AG09309 (cell line): ENCODE measurements around the gene PVRIG.
"Not testable (repeated sequence)": the region's sequence is repeated elsewhere in the genome, so short reads cannot be mapped to it uniquely, and the experiment has no call there.

Experiments used
- DNase-seq: peaks from one replicate; pipeline ENCODE4 v3.0.0-alpha.2; 2010; ENCODE audit warnings: low read depth
- H3K4me3 ChIP-seq: 2 replicates; pipeline ENCODE4 v1.5.1; 2011; ENCODE audit warnings: mild to moderate bottlenecking, low read depth, low read length, moderate library complexity; ENCODE audit not compliant: control insufficient read depth
- TF ChIP-seq, protein P1 (sequence below): IDR thresholded peaks from 2 replicates; pipeline ENCODE4 v1.5.1; 2011; ENCODE audit warnings: mild to moderate bottlenecking, low read depth, low read length, inconsistent platforms; ENCODE audit not compliant: insufficient read depth, control insufficient read depth; ENCODE audit errors: missing control alignments

The PVRIG gene

DNA sequence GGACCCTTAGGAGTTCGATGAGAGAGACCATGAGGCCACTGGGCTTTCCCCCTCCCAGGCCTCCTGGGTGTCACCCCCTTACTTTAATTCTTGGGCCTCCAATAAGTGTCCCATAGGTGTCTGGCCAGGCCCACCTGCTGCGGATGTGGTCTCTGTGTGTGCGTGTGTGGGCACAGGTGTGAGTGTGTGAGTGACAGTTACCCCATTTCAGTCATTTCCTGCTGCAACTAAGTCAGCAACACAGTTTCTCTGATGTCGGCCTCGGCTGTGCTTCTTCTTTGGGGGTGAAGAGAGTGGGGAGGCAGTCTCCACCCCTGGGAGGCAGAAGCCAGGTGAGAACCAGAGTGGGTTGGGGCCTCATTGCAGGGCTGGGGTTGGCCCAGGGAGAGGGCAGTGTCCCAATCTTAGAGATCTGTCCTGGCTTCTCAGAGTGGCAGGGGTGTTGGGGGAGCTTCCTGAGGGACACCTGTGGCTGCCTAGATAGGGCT lies 1.5 kb downstream of the PVRIG start:
- no peak overlapping the region for H3K4me3 ChIP-seq
- no peak for DNase-seq
- TF ChIP-seq, protein P1, sequence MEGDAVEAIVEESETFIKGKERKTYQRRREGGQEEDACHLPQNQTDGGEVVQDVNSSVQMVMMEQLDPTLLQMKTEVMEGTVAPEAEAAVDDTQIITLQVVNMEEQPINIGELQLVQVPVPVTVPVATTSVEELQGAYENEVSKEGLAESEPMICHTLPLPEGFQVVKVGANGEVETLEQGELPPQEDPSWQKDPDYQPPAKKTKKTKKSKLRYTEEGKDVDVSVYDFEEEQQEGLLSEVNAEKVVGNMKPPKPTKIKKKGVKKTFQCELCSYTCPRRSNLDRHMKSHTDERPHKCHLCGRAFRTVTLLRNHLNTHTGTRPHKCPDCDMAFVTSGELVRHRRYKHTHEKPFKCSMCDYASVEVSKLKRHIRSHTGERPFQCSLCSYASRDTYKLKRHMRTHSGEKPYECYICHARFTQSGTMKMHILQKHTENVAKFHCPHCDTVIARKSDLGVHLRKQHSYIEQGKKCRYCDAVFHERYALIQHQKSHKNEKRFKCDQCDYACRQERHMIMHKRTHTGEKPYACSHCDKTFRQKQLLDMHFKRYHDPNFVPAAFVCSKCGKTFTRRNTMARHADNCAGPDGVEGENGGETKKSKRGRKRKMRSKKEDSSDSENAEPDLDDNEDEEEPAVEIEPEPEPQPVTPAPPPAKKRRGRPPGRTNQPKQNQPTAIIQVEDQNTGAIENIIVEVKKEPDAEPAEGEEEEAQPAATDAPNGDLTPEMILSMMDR, result no peak

DNA sequence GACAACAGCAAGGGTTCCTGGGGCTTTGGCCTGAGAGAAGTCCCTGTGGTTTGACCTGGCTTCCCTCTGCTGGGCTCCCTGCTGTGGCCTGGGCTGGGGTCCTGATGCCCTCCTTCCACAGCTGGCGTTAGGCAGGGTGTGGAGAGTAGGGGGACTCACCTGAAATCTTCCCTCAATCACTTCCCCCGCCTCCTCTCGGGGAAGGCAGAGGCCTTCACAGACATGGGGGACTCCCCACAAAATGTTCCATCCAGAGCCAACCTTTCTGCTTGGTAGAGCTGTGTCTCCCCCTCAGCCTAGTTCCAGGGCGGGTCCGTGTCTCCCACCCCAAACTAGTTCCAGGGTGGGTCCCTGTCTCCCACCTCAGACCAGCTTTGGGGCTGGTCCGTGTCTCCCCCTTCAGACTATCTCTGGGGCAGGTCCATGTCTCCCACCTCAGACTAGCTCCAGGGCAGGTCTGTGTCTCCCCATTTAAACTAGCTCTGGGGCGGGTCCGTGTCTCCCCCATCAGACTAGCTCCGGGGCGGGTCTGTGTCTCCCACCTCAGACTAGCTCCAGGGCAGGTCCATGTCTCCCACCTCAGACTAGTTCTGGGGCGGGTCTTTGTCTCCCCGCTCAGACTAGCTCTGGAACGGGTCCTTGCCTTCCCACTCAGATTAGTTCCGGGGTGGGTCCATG lies 2.2 kb downstream of the PVRIG start:
- TF ChIP-seq, protein P1, result no peak
- no peak for DNase-seq
- H3K4me3 ChIP-seq, result no peak overlapping the region

DNA sequence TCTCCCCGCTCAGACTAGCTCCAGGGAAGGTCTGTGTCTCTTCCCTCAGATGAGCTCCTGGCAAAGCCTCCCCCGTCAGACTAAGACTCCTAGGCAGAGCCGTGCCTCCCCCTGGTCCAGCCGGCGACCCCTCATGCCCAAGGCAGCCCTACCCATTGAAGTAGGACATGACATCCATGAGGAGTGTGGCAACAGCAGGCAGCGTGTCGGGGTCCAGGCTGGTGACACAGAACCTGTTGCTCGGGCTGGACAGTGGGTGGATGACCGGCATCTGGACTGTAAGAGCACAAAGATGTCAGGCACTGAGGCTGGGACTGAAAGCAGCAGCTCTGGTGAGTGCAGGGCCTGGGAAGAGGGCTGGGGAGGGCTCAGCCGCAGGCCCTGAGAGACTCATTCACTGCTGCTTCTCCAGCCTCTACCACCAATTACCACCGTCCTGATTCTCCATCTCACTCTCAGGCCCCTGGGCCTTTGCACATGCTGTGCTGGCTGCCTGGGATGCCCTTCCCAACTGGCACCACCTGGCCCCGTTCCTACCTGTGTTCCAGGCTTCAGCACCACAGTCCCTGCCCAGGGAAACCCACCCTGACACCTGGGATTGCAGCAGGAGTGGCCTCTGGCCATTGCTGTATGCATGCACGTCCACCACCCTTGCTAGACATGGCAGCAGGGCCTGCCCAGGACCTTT lies 2.8 kb downstream of the PVRIG start:
- no peak for DNase-seq
- H3K4me3 ChIP-seq, result no peak overlapping the region
- TF ChIP-seq, protein P1, result no peak

DNA sequence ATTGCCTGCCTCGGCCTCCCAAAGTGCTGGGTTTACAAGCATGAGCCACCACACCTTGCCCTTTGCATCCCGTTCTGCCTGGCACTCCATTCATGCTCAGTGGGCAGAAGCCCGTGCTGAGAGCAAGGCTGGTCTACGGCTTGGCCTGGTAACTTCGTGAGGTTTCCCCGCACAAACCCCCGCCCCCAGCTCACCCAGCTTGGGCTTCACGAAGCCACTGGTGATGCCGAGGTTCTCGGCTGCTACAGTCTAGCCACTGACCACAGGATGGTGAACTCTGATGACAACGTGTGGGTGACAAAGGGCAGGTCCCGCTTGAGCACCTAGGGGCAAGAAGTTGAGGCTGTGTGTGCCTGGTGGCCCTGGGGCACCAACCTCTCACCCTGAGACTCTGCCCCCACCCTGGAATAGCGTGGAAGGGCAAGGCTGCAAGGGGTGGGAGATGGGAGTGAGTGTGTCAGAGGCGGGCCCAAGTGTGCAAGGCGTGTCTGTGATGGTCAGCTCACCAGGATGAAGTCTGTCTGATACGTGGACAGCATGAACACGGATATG lies 3.7 kb downstream of the PVRIG start:
- DNase-seq, H3K4me3 ChIP-seq: not testable (repeated sequence)

DNA sequence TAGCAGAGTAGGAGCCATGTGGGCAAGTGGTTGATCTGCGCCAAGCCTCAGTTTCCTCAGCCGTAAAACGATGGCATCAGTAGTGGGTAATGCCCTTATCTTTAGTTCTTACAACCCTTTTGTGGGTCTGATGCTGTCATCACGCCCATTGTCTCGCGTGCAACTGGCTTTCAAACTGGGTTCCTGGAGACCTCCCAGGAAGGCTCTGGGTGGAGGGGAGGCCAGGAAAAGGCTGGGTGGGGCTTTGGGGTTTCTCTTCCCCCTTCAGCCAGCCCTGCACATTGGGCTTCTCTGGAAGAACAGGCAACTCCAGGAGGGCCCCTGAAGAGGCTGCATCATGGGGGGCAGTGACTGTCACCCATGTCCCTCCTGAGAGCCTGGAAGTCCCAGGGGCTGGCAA lies 5.1 kb downstream of the PVRIG start:
- not testable (repeated sequence) for H3K4me3 ChIP-seq, DNase-seq

DNA sequence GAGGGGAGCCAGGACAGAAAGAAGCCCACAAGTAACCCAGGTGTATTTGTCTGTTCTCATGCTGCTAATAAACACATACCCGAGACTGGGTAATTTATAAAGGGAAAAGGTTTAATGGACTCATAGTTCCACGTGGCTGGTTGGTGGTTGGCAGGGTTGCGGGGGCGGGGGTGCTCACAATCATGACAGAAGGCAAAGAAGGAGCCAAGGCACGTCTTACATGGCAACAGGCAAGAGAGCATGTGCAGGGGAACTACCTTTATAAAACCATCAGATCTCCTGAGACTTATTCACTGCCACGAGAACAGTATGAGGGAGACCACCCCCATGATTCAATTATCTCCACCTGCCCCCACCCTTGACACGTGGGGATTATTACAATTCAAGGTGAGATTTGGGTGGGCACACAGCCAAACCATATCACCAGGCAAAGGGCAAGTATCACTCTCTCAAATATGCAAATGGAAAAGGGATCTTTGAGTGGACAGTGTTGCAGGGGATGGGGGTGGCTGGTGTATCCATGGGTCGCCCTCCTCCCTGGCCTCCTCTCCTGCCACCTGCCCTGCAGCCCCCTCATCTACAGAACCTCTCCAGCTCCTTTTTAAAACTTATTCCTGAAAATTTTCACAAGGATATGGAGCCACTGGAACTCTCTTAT lies 15.0 kb downstream of the PVRIG start:
- H3K4me3 ChIP-seq, DNase-seq: not testable (repeated sequence)

DNA sequence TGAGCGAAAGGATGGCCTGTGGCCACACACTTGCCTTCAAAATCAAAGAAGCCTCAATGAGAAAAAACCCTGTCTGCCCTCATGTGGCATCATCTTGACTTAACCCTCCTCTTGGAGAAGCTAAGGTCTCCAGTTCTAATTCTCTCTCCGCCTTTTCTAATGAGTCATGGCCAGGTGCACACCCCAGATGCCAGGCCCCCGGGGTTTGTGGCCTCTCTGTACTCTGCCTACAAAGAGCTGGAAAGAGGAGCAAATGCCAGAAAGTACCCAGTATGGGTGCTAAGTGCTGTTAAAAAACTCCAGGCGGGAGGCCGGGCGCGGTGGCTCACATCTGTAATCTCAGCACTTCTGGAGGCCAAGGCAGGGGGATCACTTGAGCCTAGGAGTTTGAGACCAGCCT lies 20.2 kb downstream of the PVRIG start:
- DNase-seq, H3K4me3 ChIP-seq: not testable (repeated sequence)

DNA sequence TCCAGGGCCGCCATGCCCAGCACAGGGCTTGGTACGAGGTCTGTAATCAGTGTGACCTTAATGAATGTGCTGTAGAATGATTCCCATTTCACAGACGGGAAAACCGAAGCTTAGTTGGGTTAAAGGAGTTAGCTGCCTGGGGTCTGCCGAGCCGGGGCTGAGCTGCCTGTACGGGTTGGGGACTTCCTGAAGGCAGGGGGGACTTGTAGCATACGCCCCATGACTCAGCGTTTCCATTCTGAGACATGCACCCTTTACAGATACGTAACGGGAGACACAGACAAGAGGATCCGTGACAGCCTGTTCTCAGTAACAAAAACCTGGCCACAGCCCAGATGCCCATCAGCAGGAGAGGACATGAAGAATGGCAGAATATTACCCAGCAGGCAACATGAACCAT lies 23.6 kb downstream of the PVRIG start:
- not testable (repeated sequence) for DNase-seq, H3K4me3 ChIP-seq

DNA sequence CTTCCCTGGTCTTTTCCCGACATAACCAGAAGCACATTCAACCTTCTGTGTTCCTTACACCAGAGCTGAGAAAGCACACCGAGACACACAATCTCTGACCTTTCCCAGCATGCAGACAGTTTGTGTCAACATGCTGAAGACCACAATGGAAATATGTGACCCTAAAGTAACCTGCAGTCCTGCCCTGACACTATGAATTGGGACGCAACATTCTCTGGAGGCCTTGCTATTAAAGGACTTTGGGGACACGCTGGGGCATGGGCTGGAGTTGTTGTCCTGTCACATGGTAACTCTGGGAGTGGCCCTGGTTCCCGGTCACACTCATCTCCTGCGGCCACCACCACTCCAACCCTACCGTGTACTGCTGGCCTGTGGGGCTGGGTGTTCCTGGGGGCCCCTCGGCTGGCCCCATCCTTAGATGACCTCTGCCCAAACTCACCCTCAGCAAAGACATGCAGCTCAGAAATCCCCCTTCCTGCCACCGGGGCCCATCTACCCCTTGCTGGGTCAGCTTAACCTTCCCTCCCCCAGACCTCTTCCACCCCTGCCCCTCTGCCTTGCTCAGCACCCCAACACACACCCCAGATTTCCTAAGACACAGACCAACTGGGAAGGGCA lies 25.3 kb downstream of the PVRIG start:
- not testable (repeated sequence) for DNase-seq, H3K4me3 ChIP-seq

DNA sequence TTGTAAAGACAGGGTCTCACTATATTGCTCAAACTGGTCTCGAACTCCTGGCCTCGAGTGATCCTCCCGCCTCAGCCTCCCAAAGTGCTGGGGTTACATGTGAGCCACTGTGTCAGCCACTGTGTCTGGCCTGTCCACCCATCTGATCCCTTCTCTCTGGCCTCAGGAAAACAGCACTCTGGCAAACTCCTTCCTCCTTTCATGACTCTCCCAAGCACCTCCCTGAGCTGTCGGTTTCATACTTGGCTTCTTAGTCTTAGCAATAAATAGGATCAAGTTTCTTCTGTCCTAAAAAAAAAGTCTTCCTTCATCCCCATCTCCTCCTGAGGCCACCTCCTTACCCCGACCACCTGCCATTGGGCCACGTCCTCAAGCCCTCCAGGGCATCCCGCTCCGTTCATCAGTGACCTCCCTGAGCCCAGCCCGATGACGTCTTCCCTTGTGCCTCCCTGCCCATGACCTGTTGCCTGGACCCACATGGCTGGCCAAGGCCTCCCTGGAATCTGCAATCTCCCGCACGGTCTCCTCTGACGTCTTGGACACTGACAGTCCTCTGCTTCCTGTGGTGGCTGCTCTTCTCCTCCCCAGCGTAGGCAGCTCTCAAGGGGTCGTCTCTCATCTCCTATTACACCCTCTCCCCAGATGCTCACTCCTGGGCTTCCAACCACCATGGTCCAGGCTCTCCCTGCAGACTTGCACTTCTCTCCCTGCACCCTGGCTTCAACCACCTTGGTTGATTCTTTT lies 26.5 kb downstream of the PVRIG start:
- DNase-seq, H3K4me3 ChIP-seq: not testable (repeated sequence)

DNA sequence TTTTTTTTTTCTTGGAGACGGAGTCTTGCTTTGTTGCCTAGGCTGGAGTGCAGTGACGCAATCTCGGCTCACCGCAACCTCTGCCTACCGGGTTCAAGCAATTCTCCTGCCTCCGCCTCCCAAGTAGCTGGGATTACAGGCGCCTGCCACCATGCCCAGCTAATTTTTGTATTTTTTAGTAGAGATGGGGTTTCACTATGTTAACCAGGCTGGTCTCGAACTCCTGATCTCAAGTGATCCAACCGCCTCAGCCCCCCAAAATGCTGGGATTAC lies 27.1 kb downstream of the PVRIG start:
- not testable (repeated sequence) for DNase-seq, H3K4me3 ChIP-seq
